Measurements from ENCODE around the gene KCNMA1.

- TF ChIP-seq POLR2AphosphoS5 (IDR thresholded peaks at IDR 0.05) (no peak), CTCF (IDR thresholded peaks at IDR 0.05) (no peak)
Observed at GRCh38 chr10:76882245-76882644, 755.4 kb downstream of the KCNMA1 start.
